Measurements from ENCODE around the gene HSPA2. TPM values are rescaled to one million over a fixed set of nuclear protein-coding genes. Genes with fewer than 3 reads are reported as not detected.
A peak's percentile ranks its signal among the peaks of the same experiment; 100 is the strongest.

Gene HSPA2
- total RNA-seq = 100 to 1,000 TPM in 2 of 4 donors, 10 to 100 TPM in 2; 79.3 to 111 (median 98.9) TPM

DNA sequence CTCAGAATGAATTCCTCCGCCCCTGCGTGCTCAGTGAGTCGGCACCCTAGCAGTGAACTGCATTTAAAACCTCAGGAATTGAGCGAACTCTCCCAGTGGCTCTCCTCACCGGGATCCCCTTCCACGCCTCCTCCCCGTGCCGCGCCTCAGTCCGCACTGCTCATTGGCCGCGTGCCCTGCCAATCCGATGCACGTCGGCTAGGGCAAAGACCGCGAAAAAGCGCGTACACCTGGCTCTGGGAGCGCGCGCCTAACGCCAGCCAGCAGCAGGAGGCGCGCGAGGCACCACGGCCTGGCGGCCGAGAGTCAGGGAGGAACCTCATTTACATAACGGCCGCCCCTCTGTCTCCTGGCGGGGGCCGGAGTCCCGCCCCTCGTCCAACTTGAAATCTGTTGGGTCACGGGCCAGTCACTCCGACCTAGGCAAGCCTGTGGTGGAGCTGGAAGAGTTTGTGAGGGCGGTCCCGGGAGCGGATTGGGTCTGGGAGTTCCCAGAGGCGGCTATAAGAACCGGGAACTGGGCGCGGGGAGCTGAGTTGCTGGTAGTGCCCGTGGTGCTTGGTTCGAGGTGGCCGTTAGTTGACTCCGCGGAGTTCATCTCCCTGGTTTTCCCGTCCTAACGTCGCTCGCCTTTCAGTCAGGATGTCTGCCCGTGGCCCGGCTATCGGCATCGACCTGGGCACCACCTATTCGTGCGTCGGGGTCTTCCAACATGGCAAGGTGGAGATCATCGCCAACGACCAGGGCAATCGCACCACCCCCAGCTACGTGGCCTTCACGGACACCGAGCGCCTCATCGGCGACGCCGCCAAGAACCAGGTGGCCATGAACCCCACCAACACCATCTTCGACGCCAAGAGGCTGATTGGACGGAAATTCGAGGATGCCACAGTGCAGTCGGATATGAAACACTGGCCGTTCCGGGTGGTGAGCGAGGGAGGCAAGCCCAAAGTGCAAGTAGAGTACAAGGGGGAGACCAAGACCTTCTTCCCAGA, at the start of gene HSPA2:
TSS of gene HSPA2 (plus strand) at position 534 of the 995 bp plus-strand sequence. CDS start at position 643, 109 bp downstream.
- Histone ChIP-seq H3K4me3 (peak within 1 kb of the TSS; percentile 56 to 76 (median 64)), H3K36me3 (no peaks in the 10 kb centered on the region), H3K27me3 (peaks cover 0 to 10% of the 10 kb centered on the region in 2 donors), H3K27ac (peak within 1 kb of the TSS; percentile 78 to 95 (median 86)), H3K9me3 (no peaks in the 10 kb centered on the region), H3K4me1 (peaks cover 0 to 11% (median 2%) of the 10 kb centered on the region in 4 donors)
- DNase-seq (ENCODE audit: low spot score in 2 of 2) = peak; percentile 96 to 97
- TF ChIP-seq EP300 (IDR thresholded peaks at IDR 0.05) (peak; percentile 65 to 99), POLR2A (IDR thresholded peaks at IDR 0.05) (peak; percentile 89 to 99)
- TF ChIP-seq, protein P1, sequence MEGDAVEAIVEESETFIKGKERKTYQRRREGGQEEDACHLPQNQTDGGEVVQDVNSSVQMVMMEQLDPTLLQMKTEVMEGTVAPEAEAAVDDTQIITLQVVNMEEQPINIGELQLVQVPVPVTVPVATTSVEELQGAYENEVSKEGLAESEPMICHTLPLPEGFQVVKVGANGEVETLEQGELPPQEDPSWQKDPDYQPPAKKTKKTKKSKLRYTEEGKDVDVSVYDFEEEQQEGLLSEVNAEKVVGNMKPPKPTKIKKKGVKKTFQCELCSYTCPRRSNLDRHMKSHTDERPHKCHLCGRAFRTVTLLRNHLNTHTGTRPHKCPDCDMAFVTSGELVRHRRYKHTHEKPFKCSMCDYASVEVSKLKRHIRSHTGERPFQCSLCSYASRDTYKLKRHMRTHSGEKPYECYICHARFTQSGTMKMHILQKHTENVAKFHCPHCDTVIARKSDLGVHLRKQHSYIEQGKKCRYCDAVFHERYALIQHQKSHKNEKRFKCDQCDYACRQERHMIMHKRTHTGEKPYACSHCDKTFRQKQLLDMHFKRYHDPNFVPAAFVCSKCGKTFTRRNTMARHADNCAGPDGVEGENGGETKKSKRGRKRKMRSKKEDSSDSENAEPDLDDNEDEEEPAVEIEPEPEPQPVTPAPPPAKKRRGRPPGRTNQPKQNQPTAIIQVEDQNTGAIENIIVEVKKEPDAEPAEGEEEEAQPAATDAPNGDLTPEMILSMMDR (IDR thresholded peaks at IDR 0.05) = peak; percentile 78 to 99 (median 92)
- 7 to 16% methylated on average over 48 to 68 of the region's 79 CpGs for WGBS, 2 donors

GRCh38 chr14:64491637-64492036, 48.9 kb upstream of the HSPA2 start:
- H3K27ac ChIP-seq = no peak overlapping the region
- 64 to 66% methylated on average over 2 of the region's 2 CpGs for WGBS, 2 donors
- H3K4me3 ChIP-seq = no peak overlapping the region
- H3K36me3 ChIP-seq = peaks cover 0 to 53% (median 3%) of the 10 kb centered on the region in 3 donors
- no peaks in the 10 kb centered on the region for H3K9me3 ChIP-seq
- TF ChIP-seq, protein P1 (IDR thresholded peaks at IDR 0.05) = no peak
- TF ChIP-seq EP300 (IDR thresholded peaks at IDR 0.05) (no peak), POLR2A (IDR thresholded peaks at IDR 0.05) (no peak)
- no peak for DNase-seq (ENCODE audit: low spot score in 2 of 2)
- no peaks in the 10 kb centered on the region for H3K27me3 ChIP-seq
- H3K4me1 ChIP-seq = no peaks in the 10 kb centered on the region

- WGBS, 2 donors = 92 to 94% methylated on average over 3 of the region's 3 CpGs
- H3K36me3 ChIP-seq = peaks cover 0 to 36% (median 0%) of the 10 kb centered on the region in 3 donors
- TF ChIP-seq EP300 (IDR thresholded peaks at IDR 0.05) (no peak), POLR2A (IDR thresholded peaks at IDR 0.05) (no peak)
- TF ChIP-seq, protein P1 (IDR thresholded peaks at IDR 0.05) = no peak
- DNase-seq (ENCODE audit: low spot score in 2 of 2) = no peak
- no peaks in the 10 kb centered on the region for H3K9me3 ChIP-seq
- peaks cover 0 to 3% (median 0%) of the 10 kb centered on the region in 4 donors for H3K4me1 ChIP-seq
- no peaks in the 10 kb centered on the region for H3K27me3 ChIP-seq
- H3K4me3 ChIP-seq = no peak overlapping the region
- no peak overlapping the region for H3K27ac ChIP-seq
Observed at GRCh38 chr14:64493455-64493854, 47.1 kb upstream of the HSPA2 start.

- no peak overlapping the region for H3K27ac ChIP-seq
- no peaks in the 10 kb centered on the region for H3K27me3 ChIP-seq
- H3K4me3 ChIP-seq = no peak overlapping the region
- DNase-seq (ENCODE audit: low spot score in 2 of 2) = no peak
- H3K4me1 ChIP-seq = peaks cover 0 to 15% (median 4%) of the 10 kb centered on the region in 4 donors
- peaks cover 0 to 20% (median 0%) of the 10 kb centered on the region in 3 donors for H3K36me3 ChIP-seq
- no peaks in the 10 kb centered on the region for H3K9me3 ChIP-seq
- TF ChIP-seq POLR2A (IDR thresholded peaks at IDR 0.05) (no peak), EP300 (IDR thresholded peaks at IDR 0.05) (no peak)
- TF ChIP-seq, protein P1 (IDR thresholded peaks at IDR 0.05) = no peak
Observed at GRCh38 chr14:64495252-64495651, 45.3 kb upstream of the HSPA2 start.

DNA sequence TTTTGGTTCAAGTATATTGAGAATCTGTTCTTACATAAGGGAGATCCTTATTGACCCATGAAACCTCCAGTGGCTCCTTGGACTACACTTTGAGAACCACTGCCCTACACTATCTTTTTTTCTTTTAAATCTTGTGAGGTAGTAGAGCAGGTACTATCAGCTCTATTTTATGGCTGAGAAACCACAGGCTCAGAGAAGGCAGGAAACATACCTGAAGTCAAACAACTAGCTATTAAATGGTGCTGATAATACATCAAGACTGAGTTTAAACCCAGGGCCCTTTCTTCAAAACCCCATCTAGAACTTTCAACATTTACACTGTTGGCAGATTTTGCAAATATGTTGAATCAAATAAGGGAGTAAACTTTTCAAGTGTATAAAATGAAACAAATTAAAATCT, 43.8 kb upstream of the HSPA2 start:
- no peak for TF ChIP-seq POLR2A (IDR thresholded peaks at IDR 0.05)
- TF ChIP-seq EP300 (IDR thresholded peaks at IDR 0.05) = no peak
- TF ChIP-seq, protein P1 (IDR thresholded peaks at IDR 0.05) = no peak
- DNase-seq (ENCODE audit: low spot score in 2 of 2) = no peak
- no peak overlapping the region for H3K4me3 ChIP-seq
- no peaks in the 10 kb centered on the region for H3K9me3 ChIP-seq
- peaks cover 0 to 30% (median 19%) of the 10 kb centered on the region in 4 donors for H3K4me1 ChIP-seq
- no peak overlapping the region for H3K27ac ChIP-seq
- H3K36me3 ChIP-seq = peaks cover 0 to 13% (median 0%) of the 10 kb centered on the region in 3 donors
- H3K27me3 ChIP-seq = no peaks in the 10 kb centered on the region

Measured in tibial nerve (tissue), 4 donors.